COLO668 (cell line): ENCODE measurements around the gene CGGBP1.
"Not testable (repeated sequence)": the region's sequence is repeated elsewhere in the genome, so short reads cannot be mapped to it uniquely, and the experiment has no call there.

Experiments used
- DNase-seq: peaks from one replicate; lab custom pipeline; 2025; ENCODE audit not compliant: unreplicated experiment; lab: John Stamatoyannopoulos, UW

Gene CGGBP1

GRCh38 chr3:88034491-88035275, 24.1 kb downstream of the CGGBP1 start:
- no peak for DNase-seq

GRCh38 chr3:88033808-88034207, 25.0 kb downstream of the CGGBP1 start:
- no peak for DNase-seq

GRCh38 chr3:88033079-88033478, 25.7 kb downstream of the CGGBP1 start:
- DNase-seq: no peak

- no peak for DNase-seq
Observed at GRCh38 chr3:88032245-88032644, 26.6 kb downstream of the CGGBP1 start.

GRCh38 chr3:88031642-88032077, 27.1 kb downstream of the CGGBP1 start:
- no peak for DNase-seq

GRCh38 chr3:88030210-88030609, 28.6 kb downstream of the CGGBP1 start:
- no peak for DNase-seq

- DNase-seq: no peak
Observed at GRCh38 chr3:88028876-88029275, 29.9 kb downstream of the CGGBP1 start.

GRCh38 chr3:88025001-88025552, 33.7 kb downstream of the CGGBP1 start:
- DNase-seq: no peak

- no peak for DNase-seq
Observed at GRCh38 chr3:88019024-88019423, 39.8 kb downstream of the CGGBP1 start.

GRCh38 chr3:88015656-88016055, 43.1 kb downstream of the CGGBP1 start:
- not testable (repeated sequence) for DNase-seq

- DNase-seq: no peak
Observed at GRCh38 chr3:88013592-88013991, 45.2 kb downstream of the CGGBP1 start.

- no peak for DNase-seq
Observed at GRCh38 chr3:88010810-88011209, 48.0 kb downstream of the CGGBP1 start.

- no peak for DNase-seq
Observed at GRCh38 chr3:88009066-88009465, 49.7 kb downstream of the CGGBP1 start.

- DNase-seq: no peak
Observed at GRCh38 chr3:88005066-88005465, 53.7 kb downstream of the CGGBP1 start.

- no peak for DNase-seq
Observed at GRCh38 chr3:88003115-88003755, 55.6 kb downstream of the CGGBP1 start.

GRCh38 chr3:88002448-88002847, 56.4 kb downstream of the CGGBP1 start:
- no peak for DNase-seq
